Limb (tissue), 2 donors: Measurements from ENCODE around the gene TGM3.

ENCODE experiments used
- DNase-seq, 2 donors: peaks; one replicate each; pipeline ENCODE4 v3.0.0-alpha.2; 2016; ENCODE audit errors: extremely low spot score in 2 of 2

Gene TGM3

DNA sequence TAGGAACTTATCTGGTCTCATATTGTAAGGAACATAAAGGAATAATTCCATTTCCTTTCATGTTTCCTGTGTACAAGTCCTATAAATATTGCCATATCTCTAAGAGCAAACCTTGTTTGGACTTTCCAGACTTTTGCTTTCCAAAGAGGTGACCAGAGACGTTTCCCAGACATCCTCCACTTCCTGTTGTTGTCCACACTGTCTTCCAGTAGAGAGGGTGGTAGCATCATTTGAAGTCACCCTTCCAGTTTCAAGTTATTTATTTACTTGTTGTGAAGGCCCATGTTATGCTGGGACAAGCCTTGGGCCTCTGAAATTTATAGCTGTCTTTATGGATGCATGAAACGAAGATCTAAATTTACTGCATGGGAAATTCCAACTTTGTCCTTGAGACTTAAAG lies 10.6 kb upstream of the TGM3 start:
- DNase-seq = no peak

DNA sequence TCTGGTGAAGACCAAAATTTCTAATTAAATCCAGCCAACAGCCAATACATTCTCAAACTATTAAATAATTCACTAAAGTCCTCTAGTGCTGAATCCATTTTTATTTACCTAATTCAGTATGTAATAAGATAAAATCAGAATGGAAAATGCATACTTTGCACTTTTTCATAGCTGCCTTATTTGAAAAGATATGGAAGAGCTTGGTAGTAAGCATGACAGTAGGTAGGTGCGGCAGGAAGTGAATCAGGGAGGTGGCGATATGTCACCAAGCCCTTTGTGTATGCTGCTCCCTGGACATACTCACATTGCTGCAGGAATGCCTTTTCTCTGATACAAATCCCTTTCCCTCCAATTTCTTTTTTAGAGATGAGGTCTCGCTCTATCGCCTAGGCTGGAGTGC lies 10.2 kb upstream of the TGM3 start:
- no peak for DNase-seq

- DNase-seq = no peak
These were observed 8.3 kb upstream of the TGM3 start for GRCh38 chr20:2287504-2287903.

DNA sequence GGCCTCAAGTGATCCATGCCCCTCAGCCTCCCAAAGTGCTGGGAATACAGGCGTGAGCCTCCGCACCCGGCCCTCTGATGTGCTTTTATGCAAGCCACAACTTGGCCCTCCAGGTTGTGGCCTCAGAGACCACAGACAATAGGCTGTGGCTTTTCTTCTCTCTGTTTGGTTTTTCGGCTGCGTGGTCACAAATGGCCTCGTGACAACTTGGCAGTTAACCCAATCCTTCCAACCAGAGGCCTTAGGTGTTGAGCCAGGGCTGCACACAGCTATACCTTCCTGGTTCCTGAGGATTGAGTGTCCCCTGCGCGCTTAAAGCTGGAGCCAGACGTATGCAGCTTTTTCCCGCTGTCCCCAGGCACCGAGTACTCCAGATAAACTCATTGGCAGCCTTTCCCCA lies 6.3 kb upstream of the TGM3 start:
- DNase-seq = no peak

GRCh38 chr20:2290486-2290885 lies 5.3 kb upstream of the TGM3 start:
- no peak for DNase-seq

GRCh38 chr20:2292416-2293110 lies 3.2 kb upstream of the TGM3 start:
- no peak for DNase-seq

DNA sequence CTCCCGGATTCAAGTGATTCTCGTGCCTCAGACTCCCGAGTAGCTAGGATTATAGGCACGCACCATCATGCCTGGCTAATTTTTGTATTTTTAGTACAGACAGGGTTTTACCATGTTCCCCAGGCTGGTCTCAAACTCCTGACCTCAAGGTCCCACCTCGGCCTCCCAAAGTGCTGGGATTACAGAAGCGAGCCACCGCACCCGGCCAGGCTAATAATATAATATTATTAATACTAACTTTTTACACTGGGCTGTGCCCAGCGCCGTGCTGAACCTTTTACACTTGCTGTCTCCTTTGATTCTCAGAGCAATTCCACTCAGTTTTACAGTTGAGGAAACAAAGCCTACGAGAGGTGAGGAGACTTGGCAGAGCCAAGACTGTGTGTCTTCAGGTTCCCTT lies 2.3 kb upstream of the TGM3 start:
- DNase-seq = no peak

- DNase-seq = no peak
These were observed 1.8 kb upstream of the TGM3 start for GRCh38 chr20:2293971-2294370.

DNA sequence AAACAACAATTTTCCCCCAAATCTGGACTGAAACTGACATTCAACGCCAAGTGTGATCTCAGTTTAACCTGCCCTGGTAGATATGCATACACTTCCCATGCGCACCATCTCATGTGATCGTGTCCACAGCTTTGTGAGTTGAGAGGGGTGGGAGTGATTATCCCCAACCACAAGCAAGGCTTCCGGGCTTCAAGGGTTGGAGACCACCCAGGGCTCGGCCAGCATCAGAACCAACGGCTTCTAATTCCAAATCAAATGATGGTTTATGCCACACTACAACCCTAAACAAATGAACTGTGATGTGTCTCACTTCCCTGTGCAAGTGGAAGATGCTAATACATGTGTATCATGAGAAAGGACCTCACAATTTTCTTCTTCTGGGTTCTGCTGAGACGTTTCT lies 515 bp upstream of the TGM3 start:
- DNase-seq = no peak

DNA sequence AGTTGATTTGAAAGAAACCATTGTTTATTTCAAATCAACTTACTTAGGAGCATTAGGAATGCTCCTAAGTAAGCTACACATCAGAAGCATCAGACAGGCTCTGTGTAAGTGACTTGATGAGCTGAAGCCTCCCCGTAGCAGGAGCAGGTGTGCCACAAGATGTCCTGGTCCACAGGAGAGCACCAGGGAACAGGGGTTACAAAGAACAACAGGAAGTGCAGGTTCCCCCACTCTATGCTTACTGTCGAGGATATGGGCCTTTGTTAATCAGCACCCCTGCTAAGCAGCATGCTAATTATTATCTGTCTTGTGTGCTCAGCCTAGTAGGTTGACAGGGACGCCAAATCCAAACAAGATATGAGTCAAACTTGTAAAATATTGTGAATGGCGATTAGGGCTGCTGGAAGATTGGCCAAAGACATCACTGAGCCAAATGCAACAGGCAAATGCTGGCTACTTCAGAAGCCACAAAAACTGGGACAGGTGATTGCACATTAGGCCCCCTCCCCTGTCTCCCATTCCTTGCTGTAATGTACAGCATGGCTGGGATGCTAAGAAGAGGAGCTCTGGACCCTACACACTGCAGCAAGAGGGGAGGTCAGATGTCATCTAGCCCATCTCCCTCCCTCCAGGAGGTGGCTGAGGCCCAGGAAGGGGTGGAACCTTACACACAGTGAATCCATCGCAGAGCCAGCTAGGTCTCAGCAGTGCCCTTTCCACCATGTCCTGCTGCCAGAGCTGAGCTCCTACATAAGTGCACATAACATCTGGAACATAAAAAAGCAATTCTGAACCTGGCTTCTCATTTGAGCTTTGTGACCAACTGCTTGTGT lies 939 bp downstream of the TGM3 start:
- DNase-seq = no peak

DNA sequence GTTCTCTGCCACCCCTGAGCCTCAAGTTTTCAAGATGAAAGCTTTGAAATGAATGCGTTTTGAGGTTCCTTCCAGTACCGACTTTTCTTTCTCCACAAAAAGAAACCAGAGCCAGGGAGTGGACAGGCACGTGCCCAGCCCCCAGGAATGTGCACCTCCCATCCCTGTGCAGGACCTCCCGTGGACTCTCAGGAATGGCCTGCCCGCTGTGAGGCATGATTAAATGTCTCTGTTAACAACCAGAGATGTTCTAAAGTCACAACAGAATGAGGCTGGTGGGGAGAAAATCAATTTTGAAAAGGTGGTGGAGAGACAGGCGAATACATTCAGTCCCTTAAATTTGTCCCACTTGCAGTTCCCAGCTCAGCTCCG lies 1.5 kb downstream of the TGM3 start:
- no peak for DNase-seq

GRCh38 chr20:2298116-2298515 lies 2.3 kb downstream of the TGM3 start:
- no peak for DNase-seq

GRCh38 chr20:2298701-2299100 lies 2.9 kb downstream of the TGM3 start:
- no peak for DNase-seq

GRCh38 chr20:2299301-2299700 lies 3.5 kb downstream of the TGM3 start:
- no peak for DNase-seq

GRCh38 chr20:2300002-2300401 lies 4.2 kb downstream of the TGM3 start:
- no peak for DNase-seq

GRCh38 chr20:2300420-2300819 lies 4.6 kb downstream of the TGM3 start:
- no peak for DNase-seq

- DNase-seq = no peak
These were observed 5.4 kb downstream of the TGM3 start for GRCh38 chr20:2301164-2301622.

DNA sequence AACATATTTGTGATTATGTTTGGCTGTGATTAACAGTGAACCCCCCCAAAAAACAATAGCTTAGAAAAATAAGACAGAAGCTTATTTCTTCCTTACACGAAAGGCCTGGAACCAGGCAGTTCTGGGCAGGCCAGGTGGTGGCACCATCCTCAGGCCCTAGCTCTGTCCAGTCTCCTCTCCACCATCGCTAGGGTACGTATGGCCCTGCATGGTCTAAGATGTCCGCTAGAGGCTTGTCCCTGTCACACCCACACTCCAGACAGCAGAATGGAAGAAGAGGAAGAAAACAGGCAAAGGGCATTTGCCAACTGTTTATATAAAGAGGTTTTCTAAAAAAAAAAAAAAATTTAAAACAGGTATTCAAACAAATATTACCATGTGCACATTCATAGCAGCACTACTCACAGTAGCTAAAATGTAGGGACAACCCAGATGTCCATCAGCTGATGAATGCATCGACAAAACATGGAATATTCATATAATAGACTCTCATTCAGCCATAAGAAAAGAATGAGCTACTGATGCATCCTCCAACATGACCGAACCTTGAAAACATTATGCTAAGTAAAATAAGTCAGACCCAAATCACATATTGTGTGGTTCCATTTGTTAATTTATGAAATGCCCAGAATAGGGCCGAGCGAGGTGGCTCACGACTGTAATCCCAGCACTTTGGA lies 6.7 kb downstream of the TGM3 start:
- no peak for DNase-seq

DNA sequence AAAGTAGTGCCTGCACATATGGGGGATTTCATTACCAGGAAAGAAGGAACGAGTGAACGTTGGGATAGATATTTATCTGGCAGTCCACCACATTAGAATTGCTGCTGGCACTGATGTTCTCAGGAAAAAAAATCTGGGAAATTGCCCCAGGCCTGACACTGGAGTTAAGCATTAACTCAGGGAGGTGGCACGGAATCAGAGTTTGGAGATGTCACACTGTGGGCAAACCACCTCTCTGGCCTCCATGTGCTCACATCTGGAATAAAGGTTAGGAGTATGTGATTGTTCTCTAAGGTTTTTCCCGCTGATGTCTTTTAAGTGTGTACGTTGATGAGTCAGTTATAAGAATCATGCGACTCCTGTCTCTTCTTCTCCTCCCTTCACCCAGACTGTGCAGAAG lies 7.9 kb downstream of the TGM3 start:
- DNase-seq = peak in 1 of 2 donors; percentile 18

DNA sequence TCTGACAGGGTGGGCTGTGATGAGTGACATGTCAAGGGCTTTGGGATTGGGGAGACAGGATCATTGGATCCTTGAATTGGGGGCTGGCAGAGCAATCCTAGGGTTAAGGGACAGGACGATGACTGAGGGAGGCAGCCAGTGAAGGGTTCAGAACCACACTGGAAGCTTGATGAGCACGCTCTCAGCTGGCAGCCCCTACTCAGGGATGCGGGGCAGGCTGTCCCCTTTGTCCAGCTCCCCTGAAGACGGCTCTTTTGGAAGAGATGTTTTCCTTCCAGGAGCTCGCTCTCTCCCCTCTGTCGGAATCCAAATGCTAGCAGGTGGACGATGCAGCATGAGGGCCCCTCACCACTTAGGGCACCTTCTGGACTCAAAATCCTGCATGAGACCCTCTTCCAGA lies 8.4 kb downstream of the TGM3 start:
- DNase-seq = no peak

DNA sequence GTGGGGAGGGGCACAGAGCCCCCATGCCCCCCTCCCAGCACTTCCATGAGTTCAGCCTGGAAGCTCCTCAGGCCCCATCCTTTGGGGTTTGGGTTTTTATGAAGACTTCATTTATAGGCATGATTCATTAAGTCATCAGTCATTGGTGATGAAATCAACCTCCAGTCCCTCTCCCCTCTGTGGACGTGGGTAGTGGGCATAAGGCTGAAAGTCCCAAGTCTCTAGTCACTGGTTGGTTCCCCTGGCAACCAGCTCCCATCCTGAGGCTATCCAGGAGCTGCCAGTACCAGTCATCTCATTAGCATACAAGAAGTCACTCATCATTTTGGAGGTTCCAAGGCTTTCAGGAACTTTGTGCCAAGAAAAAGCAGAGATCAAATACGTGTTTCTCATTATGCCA lies 9.2 kb downstream of the TGM3 start:
- DNase-seq = no peak

- DNase-seq = no peak
These were observed 9.7 kb downstream of the TGM3 start for GRCh38 chr20:2305479-2305878.

DNA sequence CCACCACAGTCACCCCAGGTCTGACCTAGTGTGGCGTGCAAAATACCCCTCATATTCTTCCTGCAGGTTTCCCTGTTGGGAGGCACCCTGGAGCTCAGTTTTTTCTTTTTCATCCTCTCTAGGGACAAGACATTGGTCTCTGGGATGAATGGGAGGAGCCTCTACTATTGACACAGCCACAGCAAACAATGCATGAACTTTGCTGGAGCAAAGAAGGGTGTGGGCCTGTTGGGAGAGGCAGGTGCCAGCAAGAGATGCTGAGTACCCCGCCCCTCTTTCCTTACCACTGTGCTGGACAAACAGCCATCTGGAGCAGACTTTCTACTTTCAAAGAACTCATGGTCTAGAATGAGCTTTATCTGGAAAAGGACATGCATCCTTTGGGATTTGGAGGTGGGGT lies 10.1 kb downstream of the TGM3 start:
- no peak for DNase-seq
